HL-60 (cell line): ENCODE data around the gene SMIM3.

Source experiments
- GABPA ChIP-seq: IDR thresholded peaks from 2 replicates; pipeline ENCODE4 v1.6.1; 2012; ENCODE audit warnings: low read depth
- POLR2AphosphoS5 ChIP-seq: IDR thresholded peaks from 2 replicates; pipeline ENCODE4 v1.6.1; 2012; ENCODE audit warnings: low read depth
- TF ChIP-seq, protein P1 (sequence below): IDR thresholded peaks from one replicate; pipeline ENCODE4 v1.5.1; 2011; ENCODE audit warnings: low read length, control low read depth, inconsistent platforms; ENCODE audit not compliant: insufficient read depth
- TF ChIP-seq, protein P2 (sequence below): IDR thresholded peaks from 2 replicates; pipeline ENCODE4 v1.6.1; 2012; ENCODE audit warnings: low read depth; ENCODE audit not compliant: insufficient replicate concordance

DNA sequence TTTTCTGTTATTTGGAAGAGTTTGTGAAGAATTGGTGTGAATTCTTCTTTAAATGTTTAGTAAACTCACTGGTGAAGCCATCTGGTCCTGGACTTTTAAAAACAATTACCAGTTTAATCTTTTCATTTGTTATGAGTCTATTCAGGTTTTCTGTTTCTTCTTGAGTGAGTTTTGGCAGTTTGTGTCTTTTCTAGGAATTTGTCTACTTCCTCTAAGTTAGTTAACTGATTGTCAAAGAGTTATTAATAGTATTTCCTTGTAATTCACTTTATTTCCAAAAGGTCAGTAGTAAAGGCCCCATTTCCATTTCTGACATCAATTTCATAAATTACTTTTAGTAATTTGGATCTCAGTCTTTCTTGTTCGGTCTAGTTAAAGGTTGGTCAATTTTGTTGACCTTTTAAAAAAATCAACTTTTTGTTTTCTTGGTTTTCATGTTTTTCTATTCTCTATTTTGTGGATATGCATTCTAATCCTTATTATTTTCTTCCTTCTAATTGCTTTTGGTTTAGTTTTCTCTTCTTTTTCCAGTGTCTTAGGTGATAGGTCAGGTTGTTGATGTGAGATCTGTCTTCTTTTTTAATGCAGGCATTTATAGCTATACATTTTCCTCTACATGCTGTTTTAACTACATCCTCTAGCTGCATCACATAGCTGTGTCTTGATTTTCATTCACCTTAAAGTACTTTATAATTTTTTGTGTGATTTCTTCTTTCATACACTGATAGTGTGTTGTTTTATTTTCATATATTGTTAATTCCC, 7.3 kb upstream of the SMIM3 start:
- TF ChIP-seq, protein P1, sequence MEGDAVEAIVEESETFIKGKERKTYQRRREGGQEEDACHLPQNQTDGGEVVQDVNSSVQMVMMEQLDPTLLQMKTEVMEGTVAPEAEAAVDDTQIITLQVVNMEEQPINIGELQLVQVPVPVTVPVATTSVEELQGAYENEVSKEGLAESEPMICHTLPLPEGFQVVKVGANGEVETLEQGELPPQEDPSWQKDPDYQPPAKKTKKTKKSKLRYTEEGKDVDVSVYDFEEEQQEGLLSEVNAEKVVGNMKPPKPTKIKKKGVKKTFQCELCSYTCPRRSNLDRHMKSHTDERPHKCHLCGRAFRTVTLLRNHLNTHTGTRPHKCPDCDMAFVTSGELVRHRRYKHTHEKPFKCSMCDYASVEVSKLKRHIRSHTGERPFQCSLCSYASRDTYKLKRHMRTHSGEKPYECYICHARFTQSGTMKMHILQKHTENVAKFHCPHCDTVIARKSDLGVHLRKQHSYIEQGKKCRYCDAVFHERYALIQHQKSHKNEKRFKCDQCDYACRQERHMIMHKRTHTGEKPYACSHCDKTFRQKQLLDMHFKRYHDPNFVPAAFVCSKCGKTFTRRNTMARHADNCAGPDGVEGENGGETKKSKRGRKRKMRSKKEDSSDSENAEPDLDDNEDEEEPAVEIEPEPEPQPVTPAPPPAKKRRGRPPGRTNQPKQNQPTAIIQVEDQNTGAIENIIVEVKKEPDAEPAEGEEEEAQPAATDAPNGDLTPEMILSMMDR = no peak
- TF ChIP-seq, protein P2, sequence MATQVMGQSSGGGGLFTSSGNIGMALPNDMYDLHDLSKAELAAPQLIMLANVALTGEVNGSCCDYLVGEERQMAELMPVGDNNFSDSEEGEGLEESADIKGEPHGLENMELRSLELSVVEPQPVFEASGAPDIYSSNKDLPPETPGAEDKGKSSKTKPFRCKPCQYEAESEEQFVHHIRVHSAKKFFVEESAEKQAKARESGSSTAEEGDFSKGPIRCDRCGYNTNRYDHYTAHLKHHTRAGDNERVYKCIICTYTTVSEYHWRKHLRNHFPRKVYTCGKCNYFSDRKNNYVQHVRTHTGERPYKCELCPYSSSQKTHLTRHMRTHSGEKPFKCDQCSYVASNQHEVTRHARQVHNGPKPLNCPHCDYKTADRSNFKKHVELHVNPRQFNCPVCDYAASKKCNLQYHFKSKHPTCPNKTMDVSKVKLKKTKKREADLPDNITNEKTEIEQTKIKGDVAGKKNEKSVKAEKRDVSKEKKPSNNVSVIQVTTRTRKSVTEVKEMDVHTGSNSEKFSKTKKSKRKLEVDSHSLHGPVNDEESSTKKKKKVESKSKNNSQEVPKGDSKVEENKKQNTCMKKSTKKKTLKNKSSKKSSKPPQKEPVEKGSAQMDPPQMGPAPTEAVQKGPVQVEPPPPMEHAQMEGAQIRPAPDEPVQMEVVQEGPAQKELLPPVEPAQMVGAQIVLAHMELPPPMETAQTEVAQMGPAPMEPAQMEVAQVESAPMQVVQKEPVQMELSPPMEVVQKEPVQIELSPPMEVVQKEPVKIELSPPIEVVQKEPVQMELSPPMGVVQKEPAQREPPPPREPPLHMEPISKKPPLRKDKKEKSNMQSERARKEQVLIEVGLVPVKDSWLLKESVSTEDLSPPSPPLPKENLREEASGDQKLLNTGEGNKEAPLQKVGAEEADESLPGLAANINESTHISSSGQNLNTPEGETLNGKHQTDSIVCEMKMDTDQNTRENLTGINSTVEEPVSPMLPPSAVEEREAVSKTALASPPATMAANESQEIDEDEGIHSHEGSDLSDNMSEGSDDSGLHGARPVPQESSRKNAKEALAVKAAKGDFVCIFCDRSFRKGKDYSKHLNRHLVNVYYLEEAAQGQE = no peak
- TF ChIP-seq POLR2AphosphoS5 (no peak), GABPA (no peak)
